Measurements from ENCODE around the gene PACS2.

GRCh38 chr14:105426416-105427130 is 112.0 kb downstream of the PACS2 start:
- no peak for TF ChIP-seq CTCF (IDR thresholded peaks at IDR 0.05; ENCODE audit: extremely low read depth in 1 of 2, insufficient read depth in 1 of 2, low read depth in 1 of 2, low read length in 2 of 2)
- no peak for TF ChIP-seq POLR2A (IDR thresholded peaks at IDR 0.05; ENCODE audit: low read depth, low read length)
